Spleen (tissue), 11 donors: Measurements from ENCODE around the gene ADAM15. TPM values are rescaled to one million over a fixed set of nuclear protein-coding genes. Genes with fewer than 3 reads are reported as not detected.

Source experiments
- DNase-seq: peaks from one replicate; pipeline ENCODE4 v3.0.0-alpha.2; 2020
- H3K27ac ChIP-seq, 8 donors: fragments of 200-600 bp; sonication (generic) in 7 of 8; 1 replicate in 4 of 8; 2 replicates in 4 of 8; pipeline versions ENCODE4 v1.5.0 to v1.8.0; 2016 to 2021; ENCODE audit warnings: inconsistent platforms in 4 of 8, mild to moderate bottlenecking in 4 of 8, moderate library complexity in 1 of 8
- H3K27me3 ChIP-seq, 7 donors: fragments of 200-600 bp; sonication (generic) in 6 of 7; replicated peaks in 1 of 7; 1 replicate in 4 of 7; 2 replicates in 3 of 7; pipeline versions ENCODE4 v1.5.0 to v1.8.0; 2016 to 2021; ENCODE audit warnings: inconsistent platforms in 3 of 7, mild to moderate bottlenecking in 1 of 7
- H3K36me3 ChIP-seq, 6 donors: fragments of 200-600 bp; sonication (generic) in 5 of 6; 1 replicate in 4 of 6; 2 replicates in 2 of 6; pipeline versions ENCODE4 v1.5.0 to v1.8.0; 2016 to 2021; ENCODE audit warnings: inconsistent platforms in 2 of 6
- H3K4me1 ChIP-seq, 6 donors: fragments of 200-600 bp; sonication (generic) in 5 of 6; 1 replicate in 3 of 6; 2 replicates in 3 of 6; pipeline versions ENCODE4 v1.5.0 to v1.8.0; 2016 to 2021; ENCODE audit warnings: inconsistent platforms in 3 of 6
- H3K4me3 ChIP-seq, 8 donors: fragments of 200-600 bp; sonication (generic) in 7 of 8; 1 replicate in 4 of 8; 2 replicates in 4 of 8; pipeline versions ENCODE4 v1.5.0 to v1.8.0; 2016 to 2021; ENCODE audit warnings: inconsistent platforms in 4 of 8, mild to moderate bottlenecking in 4 of 8, moderate library complexity in 2 of 8
- H3K9me3 ChIP-seq, 8 donors: fragments of 200-600 bp; sonication (generic) in 7 of 8; 1 replicate in 4 of 8; 2 replicates in 4 of 8; pipeline versions ENCODE4 v1.5.0 to v1.8.0; 2016 to 2021; ENCODE audit warnings: inconsistent platforms in 4 of 8
- CTCF ChIP-seq, 11 experiments: fragments of 200-600 bp in 7 of 11; fragments of 450-650 bp in 4 of 11; sonication (generic) in 4 of 11; IDR thresholded peaks in 8 of 11; conservative IDR thresholded peaks in 3 of 11; 1 replicate in 7 of 11; 2 replicates in 4 of 11; pipeline versions ENCODE4 v1.4.0 to v1.8.0; 2016 to 2021; ENCODE audit warnings: antibody characterized with exemption in 11 of 11, inconsistent platforms in 4 of 11, mild to moderate bottlenecking in 1 of 11
- POLR2A ChIP-seq, 3 donors: fragments of 450-650 bp; IDR thresholded peaks; one replicate each; pipeline ENCODE4 v1.5.1; 2017; ENCODE audit warnings: antibody characterized with exemption in 3 of 3, mild to moderate bottlenecking in 1 of 3
- POLR2AphosphoS5 ChIP-seq, 3 donors: sonication (generic); formaldehyde crosslinking; IDR thresholded peaks; one replicate each; pipeline ENCODE4 v1.5.1; 2017; ENCODE audit warnings: antibody characterized with exemption in 3 of 3
- WGBS, 5 donors: extraction: QIAGEN DNeasy Blood & Tissue Kit in 3 of 5; methylation state at CpG; one replicate each; pipeline versions ENCODE4 v1.1.5 to v1.1.7; 2013 to 2018; 5-methylcytosine and 5-hydroxymethylcytosine counted together
- intact Hi-C: fragments of 100-400 bp; cut with DNase I; formaldehyde crosslinking; loops from one replicate; pipeline ENCODE4 v1.15.0; 2023; ENCODE audit warnings: low total_unique reads
- polyA plus RNA-seq, 3 donors: library from polyadenylated mRNA; stranded (reverse); fragments of 200-250 nt; gene quantifications; one replicate each; pipeline ENCODE4 v1.2.1, GENCODE V29; 2013
- total RNA-seq, 7 donors: library from RNA; depleted of rRNA in 3 of 7; stranded (reverse); fragments of >200 nt in 3 of 7; fragmentation: NEBNext Ultra II Directional in 4 of 7; extraction: Animal tissue kit (Norgen Biotek cat#: 25700) in 4 of 7; gene quantifications; one replicate each; pipeline versions ENCODE4 v1.1.0 to v1.2.1, GENCODE V29; 2016 to 2021
- donor health status: healthy with polysubstance abuse.
- donor health status: DM: no; HTN: no; CAD: no; lungs with moderate emphysema.
- donor health status: DM: no; HTN: no; CAD: no.
- donor health status: Bipolar disorder and iron deficiency.
- donor health status: healthy.
- donor health status: DM: no; HTN: no; CAD: no.
- donor health status: DM: yes; HTN: yes; CAD: no.

Gene ADAM15
- total and polyA plus RNA-seq, 10 donors, result 70.8 to 313 (median 86.6) TPM

GRCh38 chr1:155069551-155070157, 18.5 kb downstream of the ADAM15 start:
- Histone ChIP-seq H3K36me3 (peaks cover 0 to 32% (median 5%) of the 10 kb centered on the region in 6 donors), H3K9me3 (no peaks in the 10 kb centered on the region), H3K27me3 (no peaks in the 10 kb centered on the region), H3K4me1 (peaks cover 14 to 48% (median 29%) of the 10 kb centered on the region in 6 donors), H3K27ac (no peak overlapping the region), H3K4me3 (no peak overlapping the region)
- DNase-seq, result no peak
- intact Hi-C loops, result loop anchor here (10.0 kb wide), 1 partner anchor 65 kb away; the partner anchor contains the start of gene ZBTB7B
- 69 to 84% (median 80%) methylated on average over 7 of the region's 7 CpGs for WGBS, 5 donors
- TF ChIP-seq POLR2A (IDR thresholded peaks at IDR 0.05) (no peak), POLR2AphosphoS5 (IDR thresholded peaks at IDR 0.05) (no peak), CTCF (IDR thresholded peaks at IDR 0.05 in 8 of 11, conservative IDR thresholded peaks at IDR 0.05 in 3 of 11) (no peak)

GRCh38 chr1:155070158-155070621, 19.1 kb downstream of the ADAM15 start:
- TF ChIP-seq POLR2AphosphoS5 (IDR thresholded peaks at IDR 0.05) (no peak), POLR2A (IDR thresholded peaks at IDR 0.05) (no peak), CTCF (IDR thresholded peaks at IDR 0.05 in 8 of 11, conservative IDR thresholded peaks at IDR 0.05 in 3 of 11) (no peak)
- H3K4me1 ChIP-seq, result peaks cover 14 to 42% (median 23%) of the 10 kb centered on the region in 6 donors
- WGBS, 5 donors, result 46 to 62% (median 60%) methylated on average over 18 to 28 of the region's 28 CpGs
- no peaks in the 10 kb centered on the region for H3K27me3 ChIP-seq
- H3K9me3 ChIP-seq, result no peaks in the 10 kb centered on the region
- intact Hi-C loops, result no loop called here
- peak overlapping the region in 1 of 8 donors; percentile 51 for H3K27ac ChIP-seq
- H3K4me3 ChIP-seq, result peak overlapping the region in 4 of 8 donors; percentile 29 to 68 (median 37)
- H3K36me3 ChIP-seq, result peaks cover 0 to 32% (median 5%) of the 10 kb centered on the region in 6 donors
- no peak for DNase-seq

GRCh38 chr1:155070721-155071569, 19.8 kb downstream of the ADAM15 start:
- peak in 10 of 11 experiments; percentile 32 to 82 (median 60) for TF ChIP-seq CTCF (IDR thresholded peaks at IDR 0.05 in 8 of 11, conservative IDR thresholded peaks at IDR 0.05 in 3 of 11)
- TF ChIP-seq POLR2AphosphoS5 (IDR thresholded peaks at IDR 0.05), result peak; percentile 47 to 80 (median 68)
- no peak for TF ChIP-seq POLR2A (IDR thresholded peaks at IDR 0.05)
- peaks cover 14 to 40% (median 23%) of the 10 kb centered on the region in 6 donors for H3K4me1 ChIP-seq
- H3K4me3 ChIP-seq, result peak overlapping the region; percentile 25 to 68 (median 36)
- peak overlapping the region in 7 of 8 donors; percentile 13 to 57 (median 44) for H3K27ac ChIP-seq
- whole genome bisulfite sequencing, 5 donors, result 5 to 10% (median 7%) methylated on average over 32 to 61 of the region's 61 CpGs
- no peaks in the 10 kb centered on the region for H3K27me3 ChIP-seq
- no peaks in the 10 kb centered on the region for H3K9me3 ChIP-seq
- peaks cover 0 to 32% (median 5%) of the 10 kb centered on the region in 6 donors for H3K36me3 ChIP-seq
- DNase-seq, result peak; percentile 93
- intact Hi-C loops, result no loop called here
